Measurements from ENCODE around the gene STAT4. TPM values are rescaled to one million over a fixed set of nuclear protein-coding genes. Genes with fewer than 3 reads are reported as not detected.

STAT4 gene
- polyA plus RNA-seq, 1 donor: 3.7 TPM

GRCh38 chr2:191165176-191165643 is 14.4 kb upstream of the STAT4 start:
- Histone ChIP-seq H3K27me3 (ENCODE audit: control insufficient read depth, insufficient read depth, low read length) (no peaks in the 10 kb centered on the region), H3K9me3 (ENCODE audit: control insufficient read depth, low read depth, low read length) (no peaks in the 10 kb centered on the region), H3K4me1 (ENCODE audit: control insufficient read depth, insufficient read depth, low read length) (peaks cover 8% of the 10 kb centered on the region), H3K36me3 (ENCODE audit: control insufficient read depth, insufficient read depth, low read length) (no peaks in the 10 kb centered on the region), H3K4me3 (ENCODE audit: low read length) (no peak overlapping the region), H3K27ac (ENCODE audit: low read length) (no peak overlapping the region)
- DNase-seq: peak in 1 of 2 donors; percentile 35
- WGBS (ENCODE audit: insufficient coverage, low lambda C conversion rate): no CpG with 5 or more reads among the region's 5 CpGs

GRCh38 chr2:191158747-191159146 is 8.0 kb upstream of the STAT4 start:
- Histone ChIP-seq H3K27me3 (ENCODE audit: control insufficient read depth, insufficient read depth, low read length) (no peaks in the 10 kb centered on the region), H3K27ac (ENCODE audit: low read length) (no peak overlapping the region), H3K36me3 (ENCODE audit: control insufficient read depth, insufficient read depth, low read length) (no peaks in the 10 kb centered on the region), H3K9me3 (ENCODE audit: control insufficient read depth, low read depth, low read length) (no peaks in the 10 kb centered on the region), H3K4me1 (ENCODE audit: control insufficient read depth, insufficient read depth, low read length) (no peaks in the 10 kb centered on the region), H3K4me3 (ENCODE audit: low read length) (no peak overlapping the region)
- no peak for DNase-seq
- WGBS (ENCODE audit: insufficient coverage, low lambda C conversion rate): no CpG with 5 or more reads among the region's 1 CpG

GRCh38 chr2:191158193-191158592 is 7.4 kb upstream of the STAT4 start:
- no peaks in the 10 kb centered on the region for H3K27me3 ChIP-seq (ENCODE audit: control insufficient read depth, insufficient read depth, low read length)
- no peak for DNase-seq
- H3K27ac ChIP-seq (ENCODE audit: low read length): no peak overlapping the region
- H3K36me3 ChIP-seq (ENCODE audit: control insufficient read depth, insufficient read depth, low read length): no peaks in the 10 kb centered on the region
- H3K9me3 ChIP-seq (ENCODE audit: control insufficient read depth, low read depth, low read length): no peaks in the 10 kb centered on the region
- WGBS (ENCODE audit: insufficient coverage, low lambda C conversion rate): 38% methylated on average over 1 of the region's 2 CpGs
- no peaks in the 10 kb centered on the region for H3K4me1 ChIP-seq (ENCODE audit: control insufficient read depth, insufficient read depth, low read length)
- no peak overlapping the region for H3K4me3 ChIP-seq (ENCODE audit: low read length)

GRCh38 chr2:191155608-191156071 is 4.8 kb upstream of the STAT4 start:
- DNase-seq: peak in 1 of 2 donors; percentile 28
- WGBS (ENCODE audit: insufficient coverage, low lambda C conversion rate): no CpG with 5 or more reads among the region's 1 CpG
- no peaks in the 10 kb centered on the region for H3K9me3 ChIP-seq (ENCODE audit: control insufficient read depth, low read depth, low read length)

GRCh38 chr2:191153716-191154115 is 2.9 kb upstream of the STAT4 start:
- no peaks in the 10 kb centered on the region for H3K36me3 ChIP-seq (ENCODE audit: control insufficient read depth, insufficient read depth, low read length)
- WGBS (ENCODE audit: insufficient coverage, low lambda C conversion rate): 86% methylated on average over 1 of the region's 2 CpGs
- no peak for DNase-seq
- no peak overlapping the region for H3K27ac ChIP-seq (ENCODE audit: low read length)
- H3K27me3 ChIP-seq (ENCODE audit: control insufficient read depth, insufficient read depth, low read length): no peaks in the 10 kb centered on the region
- no peaks in the 10 kb centered on the region for H3K4me1 ChIP-seq (ENCODE audit: control insufficient read depth, insufficient read depth, low read length)
- H3K9me3 ChIP-seq (ENCODE audit: control insufficient read depth, low read depth, low read length): no peaks in the 10 kb centered on the region
- no peak overlapping the region for H3K4me3 ChIP-seq (ENCODE audit: low read length)

More at GRCh38 chr2:191155608-191156071, 4.8 kb upstream of the STAT4 start:
- no peak overlapping the region for H3K4me3 ChIP-seq (ENCODE audit: low read length)
- H3K4me1 ChIP-seq (ENCODE audit: control insufficient read depth, insufficient read depth, low read length): no peaks in the 10 kb centered on the region
- no peaks in the 10 kb centered on the region for H3K27me3 ChIP-seq (ENCODE audit: control insufficient read depth, insufficient read depth, low read length)
- H3K27ac ChIP-seq (ENCODE audit: low read length): no peak overlapping the region
- H3K36me3 ChIP-seq (ENCODE audit: control insufficient read depth, insufficient read depth, low read length): no peaks in the 10 kb centered on the region

GRCh38 chr2:191152482-191153240 is 1.9 kb upstream of the STAT4 start:
- WGBS (ENCODE audit: insufficient coverage, low lambda C conversion rate): 91% methylated on average over 3 of the region's 5 CpGs
- Histone ChIP-seq H3K27me3 (ENCODE audit: control insufficient read depth, insufficient read depth, low read length) (no peaks in the 10 kb centered on the region), H3K4me3 (ENCODE audit: low read length) (no peak overlapping the region), H3K9me3 (ENCODE audit: control insufficient read depth, low read depth, low read length) (no peaks in the 10 kb centered on the region), H3K27ac (ENCODE audit: low read length) (no peak overlapping the region), H3K36me3 (ENCODE audit: control insufficient read depth, insufficient read depth, low read length) (no peaks in the 10 kb centered on the region), H3K4me1 (ENCODE audit: control insufficient read depth, insufficient read depth, low read length) (no peaks in the 10 kb centered on the region)
- no peak for DNase-seq

- Histone ChIP-seq H3K9me3 (ENCODE audit: control insufficient read depth, low read depth, low read length) (no peaks in the 10 kb centered on the region), H3K27me3 (ENCODE audit: control insufficient read depth, insufficient read depth, low read length) (no peaks in the 10 kb centered on the region), H3K27ac (ENCODE audit: low read length) (no peak overlapping the region), H3K36me3 (ENCODE audit: control insufficient read depth, insufficient read depth, low read length) (no peaks in the 10 kb centered on the region), H3K4me1 (ENCODE audit: control insufficient read depth, insufficient read depth, low read length) (no peaks in the 10 kb centered on the region), H3K4me3 (ENCODE audit: low read length) (peak overlapping the region; percentile 68)
- no CpG with 5 or more reads among the region's 6 CpGs for WGBS (ENCODE audit: insufficient coverage, low lambda C conversion rate)
- DNase-seq: no peak
Measured at GRCh38 chr2:191151331-191151730, 537 bp upstream of the STAT4 start.

GRCh38 chr2:191150230-191150599 is 579 bp downstream of the STAT4 start:
- H3K27ac ChIP-seq (ENCODE audit: low read length): peak overlapping the region; percentile 57
- no peaks in the 10 kb centered on the region for H3K27me3 ChIP-seq (ENCODE audit: control insufficient read depth, insufficient read depth, low read length)
- DNase-seq: peak in 1 of 2 donors; percentile 67
- peak overlapping the region; percentile 68 for H3K4me3 ChIP-seq (ENCODE audit: low read length)
- H3K9me3 ChIP-seq (ENCODE audit: control insufficient read depth, low read depth, low read length): no peaks in the 10 kb centered on the region
- no peaks in the 10 kb centered on the region for H3K4me1 ChIP-seq (ENCODE audit: control insufficient read depth, insufficient read depth, low read length)
- no CpG with 5 or more reads among the region's 10 CpGs for WGBS (ENCODE audit: insufficient coverage, low lambda C conversion rate)
- H3K36me3 ChIP-seq (ENCODE audit: control insufficient read depth, insufficient read depth, low read length): no peaks in the 10 kb centered on the region

- H3K4me1 ChIP-seq (ENCODE audit: control insufficient read depth, insufficient read depth, low read length): no peaks in the 10 kb centered on the region
- H3K27me3 ChIP-seq (ENCODE audit: control insufficient read depth, insufficient read depth, low read length): no peaks in the 10 kb centered on the region
- no peaks in the 10 kb centered on the region for H3K36me3 ChIP-seq (ENCODE audit: control insufficient read depth, insufficient read depth, low read length)
- DNase-seq: no peak
- no CpG with 5 or more reads among the region's 4 CpGs for WGBS (ENCODE audit: insufficient coverage, low lambda C conversion rate)
- no peaks in the 10 kb centered on the region for H3K9me3 ChIP-seq (ENCODE audit: control insufficient read depth, low read depth, low read length)
- no peak overlapping the region for H3K27ac ChIP-seq (ENCODE audit: low read length)
- H3K4me3 ChIP-seq (ENCODE audit: low read length): no peak overlapping the region
Measured at GRCh38 chr2:191149391-191149790, 1.4 kb downstream of the STAT4 start.

GRCh38 chr2:191148791-191149190 is 2.0 kb downstream of the STAT4 start:
- H3K4me3 ChIP-seq (ENCODE audit: low read length): no peak overlapping the region
- no peaks in the 10 kb centered on the region for H3K27me3 ChIP-seq (ENCODE audit: control insufficient read depth, insufficient read depth, low read length)
- 100% methylated on average over 1 of the region's 2 CpGs for WGBS (ENCODE audit: insufficient coverage, low lambda C conversion rate)
- no peaks in the 10 kb centered on the region for H3K36me3 ChIP-seq (ENCODE audit: control insufficient read depth, insufficient read depth, low read length)
- H3K27ac ChIP-seq (ENCODE audit: low read length): no peak overlapping the region
- H3K9me3 ChIP-seq (ENCODE audit: control insufficient read depth, low read depth, low read length): no peaks in the 10 kb centered on the region
- no peaks in the 10 kb centered on the region for H3K4me1 ChIP-seq (ENCODE audit: control insufficient read depth, insufficient read depth, low read length)
- DNase-seq: no peak

GRCh38 chr2:191148281-191148680 is 2.5 kb downstream of the STAT4 start:
- Histone ChIP-seq H3K4me1 (ENCODE audit: control insufficient read depth, insufficient read depth, low read length) (no peaks in the 10 kb centered on the region), H3K4me3 (ENCODE audit: low read length) (no peak overlapping the region), H3K36me3 (ENCODE audit: control insufficient read depth, insufficient read depth, low read length) (no peaks in the 10 kb centered on the region), H3K27ac (ENCODE audit: low read length) (no peak overlapping the region), H3K9me3 (ENCODE audit: control insufficient read depth, low read depth, low read length) (no peaks in the 10 kb centered on the region), H3K27me3 (ENCODE audit: control insufficient read depth, insufficient read depth, low read length) (no peaks in the 10 kb centered on the region)
- WGBS (ENCODE audit: insufficient coverage, low lambda C conversion rate): 80% methylated on average over 1 of the region's 1 CpG
- DNase-seq: no peak

Data from large intestine (tissue), 3 donors.